Uterus (tissue), 2 donors: ENCODE results near the gene PIP4K2A.

Experiments
- POLR2A ChIP-seq, 2 donors: fragments of 450-650 bp; IDR thresholded peaks; one replicate each; pipeline ENCODE4 v1.6.1; 2016; ENCODE audit warnings: antibody characterized with exemption in 2 of 2, mild to moderate bottlenecking in 1 of 2, moderate library complexity in 1 of 2
- TF ChIP-seq, protein P1 (sequence below), 4 experiments: fragments of 200-600 bp in 2 of 4; fragments of 450-650 bp in 2 of 4; sonication (generic) in 2 of 4; IDR thresholded peaks; one replicate each; pipeline ENCODE4 v1.5.1; 2016 to 2019; ENCODE audit warnings: antibody characterized with exemption in 4 of 4, mild to moderate bottlenecking in 2 of 4, moderate library complexity in 1 of 4

DNA sequence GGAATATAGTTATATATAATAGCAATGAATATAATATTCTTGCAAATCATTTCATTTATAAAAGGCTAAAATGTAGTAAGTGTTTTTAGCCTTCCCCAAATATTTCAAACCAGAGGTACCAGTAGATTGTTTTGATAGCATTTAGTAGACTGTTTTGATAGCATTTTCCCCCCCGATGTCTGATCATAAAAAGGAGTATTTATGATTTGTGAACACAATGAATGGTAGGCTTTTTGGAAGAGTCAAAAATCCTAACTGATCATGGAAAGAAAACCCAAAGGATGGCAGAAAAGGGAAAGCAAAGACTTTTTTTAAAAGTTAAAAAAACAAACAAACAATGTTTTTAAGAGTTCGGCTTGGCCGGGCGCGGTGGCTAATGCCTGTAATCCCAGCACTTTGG lies 152.5 kb downstream of the PIP4K2A start:
- TF ChIP-seq POLR2A (IDR thresholded peaks at IDR 0.05), result no peak
- TF ChIP-seq, protein P1, sequence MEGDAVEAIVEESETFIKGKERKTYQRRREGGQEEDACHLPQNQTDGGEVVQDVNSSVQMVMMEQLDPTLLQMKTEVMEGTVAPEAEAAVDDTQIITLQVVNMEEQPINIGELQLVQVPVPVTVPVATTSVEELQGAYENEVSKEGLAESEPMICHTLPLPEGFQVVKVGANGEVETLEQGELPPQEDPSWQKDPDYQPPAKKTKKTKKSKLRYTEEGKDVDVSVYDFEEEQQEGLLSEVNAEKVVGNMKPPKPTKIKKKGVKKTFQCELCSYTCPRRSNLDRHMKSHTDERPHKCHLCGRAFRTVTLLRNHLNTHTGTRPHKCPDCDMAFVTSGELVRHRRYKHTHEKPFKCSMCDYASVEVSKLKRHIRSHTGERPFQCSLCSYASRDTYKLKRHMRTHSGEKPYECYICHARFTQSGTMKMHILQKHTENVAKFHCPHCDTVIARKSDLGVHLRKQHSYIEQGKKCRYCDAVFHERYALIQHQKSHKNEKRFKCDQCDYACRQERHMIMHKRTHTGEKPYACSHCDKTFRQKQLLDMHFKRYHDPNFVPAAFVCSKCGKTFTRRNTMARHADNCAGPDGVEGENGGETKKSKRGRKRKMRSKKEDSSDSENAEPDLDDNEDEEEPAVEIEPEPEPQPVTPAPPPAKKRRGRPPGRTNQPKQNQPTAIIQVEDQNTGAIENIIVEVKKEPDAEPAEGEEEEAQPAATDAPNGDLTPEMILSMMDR (IDR thresholded peaks at IDR 0.05), result no peak
